Fibroblast of lung (primary cell): ENCODE measurements around the gene VGF. TPM values are rescaled to one million over a fixed set of nuclear protein-coding genes. Genes with fewer than 3 reads are reported as not detected.

ENCODE experiments used
- DNase-seq, 2 donors: peaks; one replicate each; pipeline versions ENCODE4 v3.0.0 to v3.0.0-alpha.2; 2010; ENCODE audit warnings: low read depth in 2 of 2
- H2AFZ ChIP-seq: 2 replicates; pipeline ENCODE4 v1.5.1; 2012; ENCODE audit warnings: low read length, control low read depth, inconsistent platforms
- H3K27ac ChIP-seq: 2 replicates; pipeline ENCODE4 v1.5.1; 2011; ENCODE audit warnings: low read length, control low read depth; ENCODE audit not compliant: insufficient read depth
- H3K27me3 ChIP-seq: 2 replicates; pipeline ENCODE4 v1.5.1; 2011; ENCODE audit warnings: mild to moderate bottlenecking, low read length; ENCODE audit not compliant: control insufficient read depth, insufficient read depth
- H3K36me3 ChIP-seq: 2 replicates; pipeline ENCODE4 v1.5.1; 2011; ENCODE audit warnings: low read length; ENCODE audit not compliant: control insufficient read depth, insufficient read depth
- H3K4me1 ChIP-seq: 2 replicates; pipeline ENCODE4 v1.5.1; 2011; ENCODE audit warnings: low read length; ENCODE audit not compliant: control insufficient read depth, insufficient read depth; ENCODE audit errors: extremely low read depth
- H3K4me2 ChIP-seq: 2 replicates; pipeline ENCODE4 v1.5.1; 2011; ENCODE audit warnings: low read length, control low read depth; ENCODE audit not compliant: insufficient read depth; ENCODE audit errors: extremely low read depth
- H3K4me3 ChIP-seq, 4 experiments: fragments of 200-600 bp in 1 of 4; sonication (generic) in 1 of 4; replicated peaks in 1 of 4; 2 replicates each; pipeline ENCODE4 v1.5.1; 2011 to 2016; ENCODE audit warnings: low read length in 4 of 4, low read depth in 3 of 4, mild to moderate bottlenecking in 3 of 4, control low read depth in 2 of 4, inconsistent platforms in 1 of 4, mixed read lengths in 1 of 4; ENCODE audit not compliant: insufficient read depth in 1 of 4; ENCODE audit errors: control extremely low read depth in 1 of 4
- H3K79me2 ChIP-seq: 2 replicates; pipeline ENCODE4 v1.5.1; 2012; ENCODE audit warnings: mild to moderate bottlenecking, low read length, inconsistent platforms; ENCODE audit not compliant: control insufficient read depth, insufficient read depth
- H3K9ac ChIP-seq: 2 replicates; pipeline ENCODE4 v1.5.1; 2011; ENCODE audit warnings: mild to moderate bottlenecking, low read length, control low read depth; ENCODE audit not compliant: insufficient read depth
- H3K9me3 ChIP-seq: 2 replicates; pipeline ENCODE4 v1.5.1; 2012; ENCODE audit warnings: low read depth, low read length; ENCODE audit not compliant: control insufficient read depth, insufficient read depth
- H4K20me1 ChIP-seq: 2 replicates; pipeline ENCODE4 v1.5.1; 2011; ENCODE audit warnings: low read length; ENCODE audit not compliant: control insufficient read depth, insufficient read depth; ENCODE audit errors: extremely low read depth
- CTCF ChIP-seq, 2 donors: IDR thresholded peaks in 1 of 2; conservative IDR thresholded peaks in 1 of 2; 1 replicate in 1 of 2; 2 replicates in 1 of 2; pipeline ENCODE4 v1.5.1; 2011 to 2012; ENCODE audit warnings: low read length in 2 of 2, control low read depth in 1 of 2, inconsistent platforms in 1 of 2, low read depth in 1 of 2, mild to moderate bottlenecking in 1 of 2
- EZH2 ChIP-seq: IDR thresholded peaks from 2 replicates; pipeline ENCODE4 v1.5.1; 2012; ENCODE audit warnings: low read length, control low read depth, mild to moderate bottlenecking; ENCODE audit errors: missing control alignments
- polyA minus RNA-seq: library from RNA; depleted of rRNA, polyadenylated mRNA; stranded (reverse); fragments of >200 nt; gene quantifications from 2 replicates; pipeline ENCODE4 v1.2.3, GENCODE V29; 2011; ENCODE audit warnings: low replicate concordance
- polyA plus RNA-seq, 2 donors: library from polyadenylated mRNA; depleted of rRNA in 1 of 2; stranded (reverse) in 1 of 2; unstranded in 1 of 2; fragments of >200 nt; gene quantifications; 2 replicates each; pipeline ENCODE4 v1.2.1, GENCODE V29; 2011 to 2012; ENCODE audit warnings: missing spikeins in 1 of 2
- total RNA-seq: library from RNA; depleted of rRNA; stranded (reverse); fragments of >200 nt; gene quantifications from 2 replicates; pipeline ENCODE4 v1.2.1, GENCODE V29; 2014

The VGF gene
- total RNA-seq (0.26 and 0.66 TPM in 2 replicates), polyA plus RNA-seq (0.14 TPM in 1 of 2 replicates, not detected in the other), polyA minus RNA-seq (0.15 TPM in 1 of 2 replicates, not detected in the other)
- polyA plus RNA-seq (2012), result 0.10 and 1.5 TPM in 2 replicates

- H3K79me2 ChIP-seq, result no peaks in the 10 kb centered on the region
- no peak within 1 kb of the TSS for H2AFZ ChIP-seq
- H3K27ac ChIP-seq, result no peak within 1 kb of the TSS
- peaks cover 32% of the 10 kb centered on the region for H3K27me3 ChIP-seq
- H3K9me3 ChIP-seq, result no peaks in the 10 kb centered on the region
- peaks cover 2% of the 10 kb centered on the region for H4K20me1 ChIP-seq
- H3K4me3 ChIP-seq, result peak within 1 kb of the TSS; percentile 16 to 51 (median 30)
- TF ChIP-seq CTCF (conservative IDR thresholded peaks at IDR 0.05 in 1 of 2, IDR thresholded peaks at IDR 0.05 in 1 of 2; ENCODE audit: low read depth in 1 of 2, low read length in 2 of 2), result no peak
- TF ChIP-seq EZH2, result no peak
- H3K4me1 ChIP-seq, result peaks cover 20% of the 10 kb centered on the region
- H3K9ac ChIP-seq, result peak within 1 kb of the TSS; percentile 16
- DNase-seq, result peak; percentile 89 to 92
- peak within 1 kb of the TSS; percentile 85 for H3K4me2 ChIP-seq
- peaks cover 2% of the 10 kb centered on the region for H3K36me3 ChIP-seq
Observed at GRCh38 chr7:101165075-101165957, at the start of gene VGF. TSS of gene VGF (minus strand) at chr7:101165569. CDS start at chr7:101164843, 726 bp downstream.

DNA sequence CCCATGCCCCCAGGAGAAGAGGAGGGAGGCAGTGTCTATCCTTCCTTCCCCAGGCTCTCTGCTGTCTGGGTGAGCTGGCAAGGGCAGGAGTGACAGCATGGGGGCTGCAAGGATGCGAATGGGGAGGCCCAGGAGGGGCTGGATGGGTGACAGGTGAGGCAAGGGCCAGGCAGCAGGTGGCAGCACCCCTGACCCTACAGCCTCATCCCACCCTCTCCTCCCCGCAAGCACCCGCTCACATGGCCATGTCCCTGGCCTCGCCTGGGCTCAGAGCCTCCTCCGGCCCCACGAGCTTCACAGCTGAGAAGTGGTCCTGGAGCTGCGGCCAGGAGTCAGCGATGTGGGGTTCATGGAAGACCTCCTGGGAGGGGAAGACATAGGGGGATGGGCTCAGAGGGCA, 46.6 kb upstream of the VGF start:
- no peak overlapping the region for H3K4me3 ChIP-seq
- H4K20me1 ChIP-seq, result no peaks in the 10 kb centered on the region
- H2AFZ ChIP-seq, result no peak overlapping the region
- H3K4me2 ChIP-seq, result no peak overlapping the region
- no peak overlapping the region for H3K27ac ChIP-seq
- no peak overlapping the region for H3K9ac ChIP-seq
- TF ChIP-seq EZH2, result no peak
- TF ChIP-seq CTCF (conservative IDR thresholded peaks at IDR 0.05 in 1 of 2, IDR thresholded peaks at IDR 0.05 in 1 of 2; ENCODE audit: low read depth in 1 of 2, low read length in 2 of 2), result no peak
- no peak for DNase-seq
- H3K79me2 ChIP-seq, result peaks cover 16% of the 10 kb centered on the region
- peaks cover 29% of the 10 kb centered on the region for H3K36me3 ChIP-seq
- H3K27me3 ChIP-seq, result no peaks in the 10 kb centered on the region
- no peaks in the 10 kb centered on the region for H3K9me3 ChIP-seq
- H3K4me1 ChIP-seq, result peaks cover 10% of the 10 kb centered on the region

DNA sequence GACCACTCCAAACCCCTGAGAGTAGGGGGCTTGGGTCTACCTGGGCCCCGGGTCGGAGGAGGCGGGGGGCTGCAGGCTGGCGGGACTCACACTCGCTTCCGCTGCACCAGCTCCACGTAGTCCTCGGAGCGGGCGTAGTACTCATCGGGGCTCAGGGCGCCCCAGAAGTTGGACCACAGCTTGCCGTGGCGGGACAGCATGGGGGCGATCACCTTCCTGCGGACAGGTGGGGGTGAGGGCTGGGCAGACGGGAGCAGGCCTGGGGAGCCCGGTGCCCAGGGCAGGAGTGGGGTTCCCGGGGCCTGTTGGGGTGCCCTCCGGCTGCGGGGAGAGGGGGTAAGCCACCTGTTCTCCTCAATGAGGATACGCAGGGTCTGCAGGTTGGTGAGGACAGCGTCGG, 46.1 kb upstream of the VGF start:
- no peak for TF ChIP-seq EZH2
- no peak for TF ChIP-seq CTCF (conservative IDR thresholded peaks at IDR 0.05 in 1 of 2, IDR thresholded peaks at IDR 0.05 in 1 of 2; ENCODE audit: low read depth in 1 of 2, low read length in 2 of 2)

More for the DNA sequence above, 46.1 kb upstream of the VGF start:
- H3K79me2 ChIP-seq, result peaks cover 11% of the 10 kb centered on the region
- H2AFZ ChIP-seq, result no peak overlapping the region
- no peaks in the 10 kb centered on the region for H3K9me3 ChIP-seq
- no peak overlapping the region for H3K4me3 ChIP-seq
- no peak overlapping the region for H3K9ac ChIP-seq
- H4K20me1 ChIP-seq, result no peaks in the 10 kb centered on the region
- H3K27me3 ChIP-seq, result no peaks in the 10 kb centered on the region
- H3K4me1 ChIP-seq, result peaks cover 10% of the 10 kb centered on the region
- H3K4me2 ChIP-seq, result no peak overlapping the region
- peaks cover 29% of the 10 kb centered on the region for H3K36me3 ChIP-seq
- DNase-seq, result no peak
- H3K27ac ChIP-seq, result no peak overlapping the region
